Urinary bladder (tissue), 4 donors: ENCODE data around the gene HSPB6. TPM values are rescaled to one million over a fixed set of nuclear protein-coding genes. Genes with fewer than 3 reads are reported as not detected.
"Not testable (repeated sequence)": the region's sequence is repeated elsewhere in the genome, so short reads cannot be mapped to it uniquely, and the experiment has no call there.

Experiments used
- DNase-seq: peaks from one replicate; pipeline ENCODE4 v3.0.0-alpha.2; 2015; ENCODE audit errors: extremely low spot score
- H3K27ac ChIP-seq: one replicate; pipeline ENCODE4 v1.5.1; 2013; ENCODE audit warnings: low read depth, mild to moderate bottlenecking, moderate library complexity
- H3K36me3 ChIP-seq: one replicate; pipeline ENCODE4 v1.6.1; 2013; ENCODE audit warnings: mild to moderate bottlenecking, moderate library complexity; ENCODE audit not compliant: insufficient read depth
- H3K4me1 ChIP-seq: one replicate; pipeline ENCODE4 v1.6.1; 2013; ENCODE audit warnings: mild to moderate bottlenecking, moderate library complexity; ENCODE audit not compliant: insufficient read depth
- H3K4me3 ChIP-seq: one replicate; pipeline ENCODE4 v1.5.1; 2013; ENCODE audit warnings: low read depth, low read length
- WGBS: extraction: QIAGEN DNeasy Blood & Tissue Kit; methylation state at CpG from one replicate; pipeline ENCODE4 v1.1.7; 2013; 5-methylcytosine and 5-hydroxymethylcytosine counted together
- polyA plus RNA-seq: library from polyadenylated mRNA; stranded (reverse); fragments of 200-250 nt; gene quantifications from one replicate; pipeline ENCODE4 v1.2.3, GENCODE V29; 2013
- total RNA-seq: library from RNA; depleted of rRNA; stranded (reverse); fragments of >200 nt; gene quantifications from one replicate; pipeline ENCODE4 v1.2.3, GENCODE V29; 2014
- donor health status: healthy with polysubstance abuse.
- donor health status: healthy.

Gene HSPB6
- total and polyA plus RNA-seq, 2 donors, result 25.4 to 657 TPM

- Histone ChIP-seq H3K4me3 (no peak overlapping the region), H3K27ac (no peak overlapping the region), H3K36me3 (peaks cover 17% of the 10 kb centered on the region), H3K4me1 (no peaks in the 10 kb centered on the region)
- no peak for DNase-seq
- 94% methylated on average over 11 of the region's 11 CpGs for WGBS
Measured at GRCh38 chr19:35729763-35730162, 27.1 kb downstream of the HSPB6 start.

DNA sequence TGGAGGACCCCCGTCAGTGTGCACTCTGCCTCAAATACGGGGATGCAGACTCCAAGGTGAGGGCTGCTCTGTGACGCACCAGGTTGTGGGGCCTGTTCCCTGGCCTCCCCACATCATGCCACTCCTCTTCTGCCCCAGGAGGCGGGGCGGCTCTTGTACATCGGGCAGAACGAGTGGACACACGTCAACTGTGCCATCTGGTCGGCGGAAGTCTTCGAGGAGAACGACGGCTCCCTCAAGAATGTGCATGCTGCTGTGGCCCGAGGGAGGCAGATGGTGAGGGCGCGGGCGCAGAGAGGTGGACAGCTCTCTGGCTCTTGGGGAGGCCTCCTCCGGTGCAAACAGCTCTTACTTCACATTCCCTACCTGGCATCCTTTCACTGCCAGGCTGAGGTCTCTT lies 27.8 kb downstream of the HSPB6 start:
- H3K4me3 ChIP-seq, result no peak overlapping the region
- DNase-seq, result no peak
- H3K27ac ChIP-seq, result no peak overlapping the region
- WGBS, result 89% methylated on average over 18 of the region's 18 CpGs
- H3K36me3 ChIP-seq, result peaks cover 20% of the 10 kb centered on the region
- no peaks in the 10 kb centered on the region for H3K4me1 ChIP-seq

- H3K27ac ChIP-seq, result no peak overlapping the region
- H3K36me3 ChIP-seq, result peaks cover 23% of the 10 kb centered on the region
- no peak overlapping the region for H3K4me3 ChIP-seq
- DNase-seq, result no peak
- 91% methylated on average over 19 of the region's 19 CpGs for WGBS
- no peaks in the 10 kb centered on the region for H3K4me1 ChIP-seq
Measured at GRCh38 chr19:35727956-35728706, 28.7 kb downstream of the HSPB6 start.

- 95% methylated on average over 25 of the region's 25 CpGs for WGBS
Measured at GRCh38 chr19:35727053-35727955, 29.5 kb downstream of the HSPB6 start.

DNA sequence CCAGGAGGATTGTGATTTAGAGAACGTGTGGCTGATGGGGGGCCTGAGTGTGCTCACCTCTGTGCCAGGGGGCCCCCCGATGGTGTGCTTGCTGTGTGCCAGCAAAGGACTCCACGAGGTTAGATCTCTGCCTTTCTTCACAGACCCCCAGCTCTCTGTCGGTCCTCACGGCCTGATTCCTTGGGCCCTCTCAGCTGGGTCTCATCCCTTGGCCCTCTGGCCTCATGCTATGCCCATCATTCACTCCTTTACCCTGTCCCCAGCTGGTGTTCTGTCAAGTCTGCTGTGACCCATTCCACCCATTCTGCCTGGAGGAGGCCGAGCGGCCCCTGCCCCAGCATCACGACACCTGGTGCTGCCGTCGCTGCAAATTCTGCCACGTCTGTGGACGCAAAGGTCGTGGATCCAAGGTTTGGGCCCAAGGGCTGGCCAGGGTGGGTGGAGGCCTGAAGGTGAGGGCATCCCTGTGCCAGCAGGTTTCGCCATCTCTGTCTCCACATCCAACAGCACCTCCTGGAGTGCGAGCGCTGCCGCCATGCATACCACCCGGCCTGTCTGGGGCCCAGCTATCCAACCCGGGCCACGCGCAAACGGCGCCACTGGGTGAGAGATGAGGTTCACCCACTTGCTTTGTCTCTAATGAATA lies 31.5 kb downstream of the HSPB6 start:
- H3K4me3 ChIP-seq, result no peak overlapping the region
- H3K4me1 ChIP-seq, result no peaks in the 10 kb centered on the region
- DNase-seq, result no peak
- H3K27ac ChIP-seq, result no peak overlapping the region
- H3K36me3 ChIP-seq, result peaks cover 18% of the 10 kb centered on the region
- 94% methylated on average over 23 of the region's 23 CpGs for WGBS

More at GRCh38 chr19:35727053-35727955, 29.5 kb downstream of the HSPB6 start:
- no peak for DNase-seq
- H3K27ac ChIP-seq, result no peak overlapping the region
- H3K4me1 ChIP-seq, result no peaks in the 10 kb centered on the region
- H3K4me3 ChIP-seq, result no peak overlapping the region
- H3K36me3 ChIP-seq, result peaks cover 23% of the 10 kb centered on the region

- Histone ChIP-seq H3K4me3 (no peak overlapping the region), H3K4me1 (no peaks in the 10 kb centered on the region), H3K27ac (no peak overlapping the region), H3K36me3 (peaks cover 15% of the 10 kb centered on the region)
- no peak for DNase-seq
- 95% methylated on average over 12 of the region's 12 CpGs for WGBS
Measured at GRCh38 chr19:35724560-35724959, 32.3 kb downstream of the HSPB6 start.

- H3K36me3 ChIP-seq, result peaks cover 15% of the 10 kb centered on the region
- not testable (repeated sequence) for H3K27ac ChIP-seq, H3K4me3 ChIP-seq, DNase-seq, H3K4me1 ChIP-seq
- WGBS, result 96% methylated on average over 7 of the region's 7 CpGs
Measured at GRCh38 chr19:35724132-35724531, 32.7 kb downstream of the HSPB6 start.

DNA sequence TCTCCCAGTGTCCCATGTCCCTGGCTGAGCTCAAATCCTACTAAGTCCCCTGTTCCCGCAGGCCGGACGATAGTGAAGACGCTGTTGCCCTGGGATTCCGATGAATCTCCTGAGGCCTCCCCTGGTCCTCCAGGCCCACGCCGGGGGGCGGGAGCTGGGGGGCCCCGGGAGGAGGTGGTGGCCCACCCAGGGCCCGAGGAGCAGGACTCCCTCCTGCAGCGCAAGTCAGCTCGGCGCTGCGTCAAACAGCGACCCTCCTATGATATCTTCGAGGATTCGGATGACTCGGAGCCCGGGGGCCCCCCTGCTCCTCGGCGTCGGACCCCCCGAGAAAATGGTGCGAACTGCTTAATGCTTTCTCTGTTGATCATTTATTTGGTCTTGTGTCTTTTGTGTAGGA lies 33.2 kb downstream of the HSPB6 start:
- no peak for DNase-seq
- Histone ChIP-seq H3K36me3 (peaks cover 12% of the 10 kb centered on the region), H3K27ac (no peak overlapping the region), H3K4me1 (no peaks in the 10 kb centered on the region), H3K4me3 (no peak overlapping the region)
- WGBS, result 95% methylated on average over 24 of the region's 24 CpGs

- Histone ChIP-seq H3K4me1 (no peaks in the 10 kb centered on the region), H3K36me3 (peaks cover 10% of the 10 kb centered on the region), H3K27ac (no peak overlapping the region), H3K4me3 (no peak overlapping the region)
- WGBS, result 94% methylated on average over 16 of the region's 16 CpGs
- DNase-seq, result no peak
Measured at GRCh38 chr19:35722897-35723296, 33.9 kb downstream of the HSPB6 start.

GRCh38 chr19:35722461-35722860 lies 34.4 kb downstream of the HSPB6 start:
- WGBS, result 94% methylated on average over 14 of the region's 14 CpGs
- Histone ChIP-seq H3K36me3 (peaks cover 10% of the 10 kb centered on the region), H3K4me3 (no peak overlapping the region), H3K4me1 (no peaks in the 10 kb centered on the region), H3K27ac (no peak overlapping the region)
- no peak for DNase-seq

DNA sequence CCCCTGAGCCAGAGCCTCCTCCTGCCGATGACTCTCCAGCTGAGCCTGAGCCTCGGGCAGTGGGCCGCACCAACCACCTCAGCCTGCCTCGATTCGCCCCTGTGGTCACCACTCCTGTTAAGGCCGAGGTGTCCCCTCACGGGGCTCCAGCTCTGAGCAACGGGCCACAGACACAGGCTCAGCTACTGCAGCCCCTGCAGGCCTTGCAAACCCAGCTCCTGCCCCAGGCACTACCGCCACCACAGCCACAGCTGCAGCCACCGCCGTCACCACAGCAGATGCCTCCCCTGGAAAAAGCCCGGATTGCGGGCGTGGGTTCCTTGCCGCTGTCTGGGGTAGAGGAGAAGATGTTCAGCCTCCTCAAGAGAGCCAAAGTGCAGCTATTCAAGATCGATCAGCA lies 35.5 kb downstream of the HSPB6 start:
- Histone ChIP-seq H3K36me3 (peaks cover 7% of the 10 kb centered on the region), H3K4me3 (no peak overlapping the region), H3K4me1 (no peaks in the 10 kb centered on the region), H3K27ac (no peak overlapping the region)
- no peak for DNase-seq
- WGBS, result 92% methylated on average over 16 of the region's 16 CpGs

GRCh38 chr19:35720648-35721047 lies 36.2 kb downstream of the HSPB6 start:
- 81% methylated on average over 17 of the region's 17 CpGs for WGBS
- H3K36me3 ChIP-seq, result peaks cover 7% of the 10 kb centered on the region
- no peak overlapping the region for H3K27ac ChIP-seq
- no peaks in the 10 kb centered on the region for H3K4me1 ChIP-seq
- DNase-seq, result no peak
- no peak overlapping the region for H3K4me3 ChIP-seq

- WGBS, result 92% methylated on average over 9 of the region's 9 CpGs
- no peaks in the 10 kb centered on the region for H3K4me1 ChIP-seq
- H3K4me3 ChIP-seq, result no peak overlapping the region
- no peak for DNase-seq
- H3K36me3 ChIP-seq, result peaks cover 7% of the 10 kb centered on the region
- H3K27ac ChIP-seq, result no peak overlapping the region
Measured at GRCh38 chr19:35720163-35720524, 36.7 kb downstream of the HSPB6 start.
